ENCODE data around the gene FXYD1.
A peak's percentile ranks its signal among the peaks of the same experiment; 100 is the strongest.

Gene FXYD1

DNA sequence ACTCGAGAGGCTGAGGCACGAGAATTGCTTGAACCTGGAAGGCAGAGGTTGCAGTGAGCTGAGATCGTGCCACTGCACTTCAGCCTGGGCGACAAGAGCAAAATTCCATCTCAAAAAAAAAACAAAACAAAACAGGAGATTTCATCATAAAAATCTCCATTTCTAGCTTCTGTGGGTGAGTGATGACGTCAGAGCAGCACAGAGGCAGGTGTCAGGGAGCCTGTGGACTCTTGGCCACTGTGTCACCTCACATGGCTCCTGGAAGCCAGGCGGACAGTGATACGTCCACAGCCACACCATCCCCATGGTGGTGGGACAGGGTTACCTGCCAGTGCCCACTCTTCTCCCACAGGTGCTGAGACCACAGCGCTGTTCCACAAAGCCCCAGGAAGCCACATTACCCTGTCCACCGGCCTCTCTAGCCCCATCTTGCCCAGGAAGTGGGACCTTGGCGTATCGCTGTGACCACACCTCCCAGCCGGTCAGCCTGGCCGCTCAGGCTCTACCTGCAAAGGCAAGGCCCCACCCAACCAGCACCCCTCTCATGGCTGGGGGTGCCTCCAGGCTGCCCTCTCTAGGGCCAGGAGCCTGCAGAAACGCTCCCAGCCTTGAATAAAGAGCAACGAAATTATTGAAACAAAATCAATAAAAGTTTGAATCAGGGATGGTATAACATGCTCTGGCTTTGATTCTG is 25.5 kb upstream of the FXYD1 start:
- TF ChIP-seq REST (IDR thresholded peaks at IDR 0.05; ENCODE audit: insufficient replicate concordance, low read depth) (no peak), SPI1 (IDR thresholded peaks at IDR 0.05; ENCODE audit: borderline replicate concordance, low read depth) (no peak), POLR2AphosphoS5 (IDR thresholded peaks at IDR 0.05; ENCODE audit: low read depth) (no peak), GABPA (IDR thresholded peaks at IDR 0.05; ENCODE audit: low read depth) (no peak)
- TF ChIP-seq, protein P1, sequence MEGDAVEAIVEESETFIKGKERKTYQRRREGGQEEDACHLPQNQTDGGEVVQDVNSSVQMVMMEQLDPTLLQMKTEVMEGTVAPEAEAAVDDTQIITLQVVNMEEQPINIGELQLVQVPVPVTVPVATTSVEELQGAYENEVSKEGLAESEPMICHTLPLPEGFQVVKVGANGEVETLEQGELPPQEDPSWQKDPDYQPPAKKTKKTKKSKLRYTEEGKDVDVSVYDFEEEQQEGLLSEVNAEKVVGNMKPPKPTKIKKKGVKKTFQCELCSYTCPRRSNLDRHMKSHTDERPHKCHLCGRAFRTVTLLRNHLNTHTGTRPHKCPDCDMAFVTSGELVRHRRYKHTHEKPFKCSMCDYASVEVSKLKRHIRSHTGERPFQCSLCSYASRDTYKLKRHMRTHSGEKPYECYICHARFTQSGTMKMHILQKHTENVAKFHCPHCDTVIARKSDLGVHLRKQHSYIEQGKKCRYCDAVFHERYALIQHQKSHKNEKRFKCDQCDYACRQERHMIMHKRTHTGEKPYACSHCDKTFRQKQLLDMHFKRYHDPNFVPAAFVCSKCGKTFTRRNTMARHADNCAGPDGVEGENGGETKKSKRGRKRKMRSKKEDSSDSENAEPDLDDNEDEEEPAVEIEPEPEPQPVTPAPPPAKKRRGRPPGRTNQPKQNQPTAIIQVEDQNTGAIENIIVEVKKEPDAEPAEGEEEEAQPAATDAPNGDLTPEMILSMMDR (IDR thresholded peaks at IDR 0.05; ENCODE audit: insufficient read depth, low read length), result no peak
- no peak for DNase-seq (ENCODE audit: low read depth in 1 of 2, low spot score in 1 of 2)
- H3K4me3 ChIP-seq (replicated peaks; ENCODE audit: insufficient read depth, low read length), result no peak overlapping the region
- H3K27me3 ChIP-seq (ENCODE audit: insufficient read depth, poor library complexity, severe bottlenecking), result no peaks in the 10 kb centered on the region
- no peak overlapping the region for H3K27ac ChIP-seq (replicated peaks)

- no peak overlapping the region for H3K4me3 ChIP-seq (replicated peaks; ENCODE audit: insufficient read depth, low read length)
- DNase-seq (ENCODE audit: low read depth in 1 of 2, low spot score in 1 of 2), result peak in 1 of 2 experiments; percentile 15
- no peak overlapping the region for H3K27ac ChIP-seq (replicated peaks)
- H3K27me3 ChIP-seq (ENCODE audit: insufficient read depth, poor library complexity, severe bottlenecking), result no peaks in the 10 kb centered on the region
- no peak for TF ChIP-seq GABPA (IDR thresholded peaks at IDR 0.05; ENCODE audit: low read depth)
- TF ChIP-seq, protein P1 (IDR thresholded peaks at IDR 0.05; ENCODE audit: insufficient read depth, low read length), result peak; percentile 66
These were observed 24.1 kb upstream of the FXYD1 start for GRCh38 chr19:35114353-35115176.

GRCh38 chr19:35115177-35115951 is 23.3 kb upstream of the FXYD1 start, which contains the start of gene FXYD3:
Gene FXYD3, plus strand, starts transcription at chr19:35115823. Its CDS starts 3,554 bp downstream, at chr19:35119377.
- Histone ChIP-seq H3K4me3 (replicated peaks; ENCODE audit: insufficient read depth, low read length) (no peak within 1 kb of the TSS), H3K27me3 (ENCODE audit: insufficient read depth, poor library complexity, severe bottlenecking) (no peaks in the 10 kb centered on the region), H3K27ac (replicated peaks) (no peak within 1 kb of the TSS)
- no peak for DNase-seq (ENCODE audit: low read depth in 1 of 2, low spot score in 1 of 2)
- TF ChIP-seq REST (IDR thresholded peaks at IDR 0.05; ENCODE audit: insufficient replicate concordance, low read depth) (no peak), GABPA (IDR thresholded peaks at IDR 0.05; ENCODE audit: low read depth) (no peak), POLR2AphosphoS5 (IDR thresholded peaks at IDR 0.05; ENCODE audit: low read depth) (no peak), SPI1 (IDR thresholded peaks at IDR 0.05; ENCODE audit: borderline replicate concordance, low read depth) (no peak)
- TF ChIP-seq, protein P1 (IDR thresholded peaks at IDR 0.05; ENCODE audit: insufficient read depth, low read length), result no peak
